Measurements from ENCODE around the gene RIPPLY1. TPM values are rescaled to one million over a fixed set of nuclear protein-coding genes. Genes with fewer than 3 reads are reported as not detected.

Gene RIPPLY1
- total RNA-seq, 1 experiment from 2014 or later = 0.27 TPM

GRCh38 chrX:106874075-106874474 lies 29.1 kb downstream of the RIPPLY1 start:
- no peak overlapping the region for H2AFZ ChIP-seq (ENCODE audit: low read depth, low read length, poor library complexity, severe bottlenecking)
- no peak overlapping the region for H3K27ac ChIP-seq (ENCODE audit: low read depth, low read length)
- DNase-seq (ENCODE audit: low read depth, low spot score) = no peak
- no peaks in the 10 kb centered on the region for H3K79me2 ChIP-seq (ENCODE audit: insufficient read depth, low read length)
- H3K9me2 ChIP-seq (ENCODE audit: insufficient read depth) = no peaks in the 10 kb centered on the region
- H3K4me3 ChIP-seq (replicated peaks in 1 of 2; ENCODE audit: low read depth in 1 of 2, low read length in 2 of 2) = no peak overlapping the region
- ATAC-seq = no peak
- no peaks in the 10 kb centered on the region for H4K20me1 ChIP-seq (ENCODE audit: insufficient read depth)
- H3K36me3 ChIP-seq (ENCODE audit: control insufficient read depth in 1 of 2, insufficient read depth in 2 of 2, low read length in 2 of 2) = no peaks in the 10 kb centered on the region
- H3K9me3 ChIP-seq (ENCODE audit: control insufficient read depth in 1 of 2, insufficient read depth in 1 of 2, low read depth in 1 of 2, low read length in 2 of 2) = no peaks in the 10 kb centered on the region
- H3K27me3 ChIP-seq (ENCODE audit: insufficient read depth, low read length) = no peaks in the 10 kb centered on the region
- H3K4me1 ChIP-seq (ENCODE audit: control insufficient read depth in 1 of 2, insufficient read depth in 2 of 2, low read length in 2 of 2) = no peaks in the 10 kb centered on the region
- ChIA-PET CTCF (interaction anchor here (0.6 to 2.6 kb wide), 7 partner anchors 9 to 148 kb away, joined by 3 to 14 read pairs (median 3); no protein-coding TSS in a partner anchor), RAD21 (ENCODE audit: low non-redundant PET in 1 of 2, low total read pairs in 2 of 2, uncharacterized antibody in 2 of 2, unreplicated experiment in 2 of 2) (interaction anchor here (0.8 to 1.2 kb wide), 2 partner anchors 86 kb away, joined by 3 read pairs; no protein-coding TSS in a partner anchor), POLR2A (no interaction called here)
- BruUV-seq (replicated peaks) = no TSS peak
- H3K4me2 ChIP-seq (ENCODE audit: low read length) = no peak overlapping the region
- H3K9ac ChIP-seq (ENCODE audit: low read length) = no peak overlapping the region
- intact Hi-C loops (cut with micrococcal nuclease) = no loop called here
- TF ChIP-seq TCF7L2 (IDR thresholded peaks at IDR 0.05; ENCODE audit: borderline replicate concordance, extremely low read depth, insufficient read depth, insufficient read length) = no peak
- TF ChIP-seq FOSL1 (IDR thresholded peaks at IDR 0.05; ENCODE audit: low read depth) = no peak
- TF ChIP-seq ELF1 (IDR thresholded peaks at IDR 0.05; ENCODE audit: borderline replicate concordance, low read depth) = no peak
- TF ChIP-seq CTCF (IDR thresholded peaks at IDR 0.05 in 2 of 3, conservative IDR thresholded peaks at IDR 0.05 in 1 of 3; ENCODE audit: borderline replicate concordance in 1 of 3, insufficient read depth in 1 of 3, low read depth in 2 of 3, low read length in 2 of 3) = peak; percentile 23 to 54 (median 36); a peak in 3 of 6 replicates
- no peak for TF ChIP-seq SP1 (IDR thresholded peaks at IDR 0.05; ENCODE audit: low read depth)
- 0 out of 2 replicates have a peak, but pooled peaks have one; percentile 17 for TF ChIP-seq CEBPB (IDR thresholded peaks at IDR 0.05; ENCODE audit: low read depth)
- no peak for TF ChIP-seq EGR1 (IDR thresholded peaks at IDR 0.05; ENCODE audit: low read depth)
- no peak for TF ChIP-seq ATF3 (IDR thresholded peaks at IDR 0.05)
- no peak for TF ChIP-seq POLR2A (IDR thresholded peaks at IDR 0.05; ENCODE audit: borderline replicate concordance, extremely low read depth, insufficient read depth, insufficient read length)
- no peak for TF ChIP-seq EZH2 (IDR thresholded peaks at IDR 0.05)
- TF ChIP-seq EZH2phosphoT487 (IDR thresholded peaks at IDR 0.05; ENCODE audit: borderline replicate concordance) = no peak
- peak; percentile 59 for TF ChIP-seq RAD21 (IDR thresholded peaks at IDR 0.05; ENCODE audit: low read depth)
- TF ChIP-seq YY1 (IDR thresholded peaks at IDR 0.05; ENCODE audit: extremely low read depth, insufficient replicate concordance, low read depth, low read length) = no peak
- TF ChIP-seq REST (IDR thresholded peaks at IDR 0.05; ENCODE audit: low read depth) = no peak
- no peak for TF ChIP-seq CBX3 (IDR thresholded peaks at IDR 0.05; ENCODE audit: low read depth)
- TF ChIP-seq ZFX (IDR thresholded peaks at IDR 0.05) = no peak
- TF ChIP-seq POLR2AphosphoS5 (IDR thresholded peaks at IDR 0.05; ENCODE audit: low read depth, low read length) = no peak
- no peak for TF ChIP-seq SIN3A (IDR thresholded peaks at IDR 0.05; ENCODE audit: low read depth)
- TF ChIP-seq ZNF274 (IDR thresholded peaks at IDR 0.05; ENCODE audit: low read depth, low read length) = no peak
- no peak for TF ChIP-seq ZBTB33 (IDR thresholded peaks at IDR 0.05; ENCODE audit: extremely low read depth, insufficient replicate concordance, low read length)
- no peak for TF ChIP-seq SRF (IDR thresholded peaks at IDR 0.05; ENCODE audit: low read depth)
- no peak for TF ChIP-seq MAX (IDR thresholded peaks at IDR 0.05)

Measured in HCT116 (cell line).